WTC11 (cell line): ENCODE data around the gene FGF22. TPM values are rescaled to one million over a fixed set of nuclear protein-coding genes. Genes with fewer than 3 reads are reported as not detected.

ENCODE experiments used
- ATAC-seq: fragments of 200-7000 bp; cut with Tn5 transposase; 2 replicates; pipeline ENCODE4 v1.10.0; 2021; ENCODE audit warnings: mild to moderate bottlenecking, moderate library complexity
- CTCF ChIA-PET: fragments of 300-600 bp; sonication (Branson Sonifier 250); formaldehyde crosslinking; loops from one replicate; lab custom pipeline; 2021; ENCODE audit warnings: antibody characterized with exemption; lab: Charles Lee
- POLR2A ChIA-PET: fragments of 350-600 bp; sonication (Branson Sonifier 250); formaldehyde crosslinking; loops from one replicate; lab custom pipeline; 2021; ENCODE audit warnings: antibody characterized with exemption; lab: Charles Lee
- DNase-seq: peaks from one replicate; pipeline ENCODE4 v3.0.0; 2021; ENCODE audit warnings: low spot score
- H3K27ac Mint-ChIP-seq: 2 replicates; pipeline ENCODE4 v1.8.0; 2021; ENCODE audit warnings: mixed read lengths
- H3K27me3 Mint-ChIP-seq: 2 replicates; pipeline ENCODE4 v1.8.0; 2021; ENCODE audit warnings: low read depth, mild to moderate bottlenecking, moderate library complexity, mixed read lengths
- H3K36me3 Mint-ChIP-seq: 2 replicates; pipeline ENCODE4 v1.8.0; 2021; ENCODE audit warnings: mixed read lengths
- H3K4me1 Mint-ChIP-seq: 2 replicates; pipeline ENCODE4 v1.8.0; 2022; ENCODE audit warnings: mixed read lengths
- H3K4me3 Mint-ChIP-seq: 2 replicates; pipeline ENCODE4 v1.8.0; 2021; ENCODE audit warnings: mild to moderate bottlenecking, moderate library complexity, mixed read lengths
- H3K9me3 Mint-ChIP-seq: 2 replicates; pipeline ENCODE4 v1.8.0; 2021; ENCODE audit warnings: mixed read lengths
- ARID4B ChIP-seq: sonication (generic); formaldehyde crosslinking; IDR thresholded peaks from 2 replicates; pipeline ENCODE4 v1.8.0; 2023; ENCODE audit warnings: missing genetic modification reagents, mild to moderate bottlenecking, borderline replicate concordance
- CDX4 ChIP-seq: fragments of 250-450 bp; sonication (Bioruptor Pico); IDR thresholded peaks from 2 replicates; pipeline ENCODE4 v1.9.0; 2021; ENCODE audit warnings: moderate library complexity, mild to moderate bottlenecking, inconsistent platforms, borderline replicate concordance
- FOXJ3 ChIP-seq: sonication (generic); formaldehyde crosslinking; IDR thresholded peaks from 2 replicates; pipeline ENCODE4 v1.9.0; 2021; ENCODE audit warnings: missing genetic modification reagents, mild to moderate bottlenecking, borderline replicate concordance
- GTF2I ChIP-seq: fragments of 250-450 bp; sonication (Bioruptor Pico); conservative IDR thresholded peaks from 2 replicates; pipeline ENCODE4 v1.4.0; 2021; ENCODE audit warnings: mild to moderate bottlenecking
- MLX ChIP-seq: sonication (generic); formaldehyde crosslinking; IDR thresholded peaks from 2 replicates; pipeline ENCODE4 v1.8.1; 2023; ENCODE audit warnings: mild to moderate bottlenecking, missing genetic modification reagents, moderate library complexity
- MXD4 ChIP-seq: fragments of 250-450 bp; sonication (Bioruptor Pico); IDR thresholded peaks from 2 replicates; pipeline ENCODE4 v1.8.0; 2021; ENCODE audit warnings: mild to moderate bottlenecking, moderate library complexity, borderline replicate concordance
- RORB ChIP-seq: fragments of 250-450 bp; sonication (Bioruptor Pico); IDR thresholded peaks from 2 replicates; pipeline ENCODE4 v1.9.0; 2021; ENCODE audit warnings: mild to moderate bottlenecking
- TEAD1 ChIP-seq: sonication (generic); formaldehyde crosslinking; IDR thresholded peaks from 2 replicates; pipeline ENCODE4 v1.8.0; 2022; ENCODE audit warnings: mild to moderate bottlenecking, missing genetic modification reagents
- TP53 ChIP-seq: sonication (generic); formaldehyde crosslinking; IDR thresholded peaks from 2 replicates; pipeline ENCODE4 v1.8.1; 2023; ENCODE audit warnings: mild to moderate bottlenecking, missing genetic modification reagents
- ZNF121 ChIP-seq: sonication (generic); formaldehyde crosslinking; IDR thresholded peaks from 2 replicates; pipeline ENCODE4 v1.8.0; 2023; ENCODE audit warnings: missing genetic modification reagents
- ZNF396 ChIP-seq: fragments of 250-450 bp; sonication (Bioruptor Pico); IDR thresholded peaks from 2 replicates; pipeline ENCODE4 v1.8.0; 2021; ENCODE audit warnings: mild to moderate bottlenecking, moderate library complexity, borderline replicate concordance
- ZNF423 ChIP-seq: fragments of 250-450 bp; sonication (Bioruptor Pico); IDR thresholded peaks from 2 replicates; pipeline ENCODE4 v2.1.2; 2022; ENCODE audit warnings: mild to moderate bottlenecking, moderate library complexity
- total RNA-seq: library from RNA; stranded (reverse); gene quantifications from 3 replicates; pipeline ENCODE4 v1.2.3, GENCODE V29; 2021

FGF22 gene
- total RNA-seq, 1 experiment from 2014 or later = 1.6 TPM

GRCh38 chr19:676007-676338, 36.3 kb downstream of the FGF22 start:
- Mint-ChIP-seq H3K4me3 (peak overlapping the region; percentile 45; the same call in 1 of the 2 replicates), H3K27ac (no peak overlapping the region), H3K36me3 (no peaks in the 10 kb centered on the region), H3K4me1 (no peaks in the 10 kb centered on the region), H3K9me3 (no peaks in the 10 kb centered on the region), H3K27me3 (peaks cover 27% of the 10 kb centered on the region)
- no peak for ATAC-seq
- POLR2A ChIA-PET = no interaction called here
- CTCF ChIA-PET = interaction anchor here (1.0 to 2.1 kb wide), 4 partner anchors 24 to 66 kb away, joined by 3 to 8 read pairs (median 4); no protein-coding TSS in a partner anchor
- no peak for DNase-seq
- no peak for TF ChIP-seq ARID4B
- no peak for TF ChIP-seq GTF2I (CRISPR knock-in tag)
- TF ChIP-seq ZNF121 = no peak
- TF ChIP-seq FOXJ3 (CRISPR knock-in tag) = no peak
- TF ChIP-seq TP53 (CRISPR knock-in tag) = no peak
- no peak for TF ChIP-seq MXD4 (CRISPR knock-in tag)
- TF ChIP-seq MLX (CRISPR knock-in tag) = no peak

GRCh38 chr19:676339-677105, 36.8 kb downstream of the FGF22 start, which contains the start of gene FSTL3:
TSS of gene FSTL3 (plus strand) at chr19:676392. CDS start at chr19:676424, 32 bp downstream.
- Mint-ChIP-seq H3K4me3 (peak within 1 kb of the TSS; percentile 50), H3K4me1 (no peaks in the 10 kb centered on the region), H3K9me3 (no peaks in the 10 kb centered on the region), H3K27ac (no peak within 1 kb of the TSS), H3K36me3 (no peaks in the 10 kb centered on the region), H3K27me3 (peaks cover 27% of the 10 kb centered on the region)
- DNase-seq (no peak), ATAC-seq (no peak)
- CTCF ChIA-PET = interaction anchor here (1.3 to 2.4 kb wide), 4 partner anchors 13 to 65 kb away, joined by 3 to 16 read pairs (median 6); partner anchors contain the start of gene RNF126
- POLR2A ChIA-PET = interaction anchor here (0.7 kb wide), 1 partner anchor 27 kb away, joined by 3 read pairs; no protein-coding TSS in a partner anchor
- TF ChIP-seq ZNF423 (no peak), ZNF396 (no peak), RORB (CRISPR knock-in tag) (no peak), TEAD1 (no peak)

GRCh38 chr19:677201-677600, 37.5 kb downstream of the FGF22 start:
- ATAC-seq (no peak), DNase-seq (no peak)
- ChIA-PET CTCF (interaction anchor here (1.7 to 2.4 kb wide), 2 partner anchors 14 to 56 kb away, joined by 3 to 16 read pairs; partner anchors contain the start of gene RNF126), POLR2A (interaction anchor here (0.7 kb wide), 1 partner anchor 26 kb away, joined by 3 read pairs; no protein-coding TSS in a partner anchor)
- H3K27ac Mint-ChIP-seq = no peak overlapping the region
- no peak for TF ChIP-seq GTF2I (CRISPR knock-in tag)
- TF ChIP-seq CDX4 (CRISPR knock-in tag) = no peak
- no peaks in the 10 kb centered on the region for H3K36me3 Mint-ChIP-seq
- H3K4me3 Mint-ChIP-seq = no peak overlapping the region
- peaks cover 27% of the 10 kb centered on the region for H3K27me3 Mint-ChIP-seq
- no peaks in the 10 kb centered on the region for H3K4me1 Mint-ChIP-seq
- no peaks in the 10 kb centered on the region for H3K9me3 Mint-ChIP-seq
